ENCODE data around the gene NEU1.
A peak's percentile ranks its signal among the peaks of the same experiment; 100 is the strongest.

The NEU1 gene

DNA sequence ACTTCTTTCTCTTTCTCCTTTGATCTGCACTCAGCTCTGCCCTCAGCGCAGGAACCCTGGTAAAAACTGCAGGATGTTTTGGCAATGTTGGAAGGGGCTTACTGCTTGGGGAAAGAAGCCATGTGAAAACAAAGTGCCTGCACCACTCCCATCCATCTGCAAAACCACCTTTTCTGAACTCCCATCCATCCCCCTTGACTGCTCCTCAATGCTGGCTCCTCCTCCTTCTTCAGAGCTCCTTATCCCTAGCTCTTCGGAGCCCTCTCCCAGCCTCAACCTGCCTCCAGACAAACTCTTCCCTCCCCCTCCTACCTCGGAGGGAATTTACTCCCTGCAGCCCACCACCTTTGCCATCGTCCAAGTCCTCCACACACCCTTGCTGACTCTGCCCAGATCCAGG lies 43.5 kb upstream of the NEU1 start:
- no peaks in the 10 kb centered on the region for H3K36me3 ChIP-seq (ENCODE audit: control insufficient read depth, insufficient read depth, low read length)
- no peak overlapping the region for H3K4me3 ChIP-seq (replicated peaks; ENCODE audit: low read depth, low read length)
- TF ChIP-seq, protein P1, sequence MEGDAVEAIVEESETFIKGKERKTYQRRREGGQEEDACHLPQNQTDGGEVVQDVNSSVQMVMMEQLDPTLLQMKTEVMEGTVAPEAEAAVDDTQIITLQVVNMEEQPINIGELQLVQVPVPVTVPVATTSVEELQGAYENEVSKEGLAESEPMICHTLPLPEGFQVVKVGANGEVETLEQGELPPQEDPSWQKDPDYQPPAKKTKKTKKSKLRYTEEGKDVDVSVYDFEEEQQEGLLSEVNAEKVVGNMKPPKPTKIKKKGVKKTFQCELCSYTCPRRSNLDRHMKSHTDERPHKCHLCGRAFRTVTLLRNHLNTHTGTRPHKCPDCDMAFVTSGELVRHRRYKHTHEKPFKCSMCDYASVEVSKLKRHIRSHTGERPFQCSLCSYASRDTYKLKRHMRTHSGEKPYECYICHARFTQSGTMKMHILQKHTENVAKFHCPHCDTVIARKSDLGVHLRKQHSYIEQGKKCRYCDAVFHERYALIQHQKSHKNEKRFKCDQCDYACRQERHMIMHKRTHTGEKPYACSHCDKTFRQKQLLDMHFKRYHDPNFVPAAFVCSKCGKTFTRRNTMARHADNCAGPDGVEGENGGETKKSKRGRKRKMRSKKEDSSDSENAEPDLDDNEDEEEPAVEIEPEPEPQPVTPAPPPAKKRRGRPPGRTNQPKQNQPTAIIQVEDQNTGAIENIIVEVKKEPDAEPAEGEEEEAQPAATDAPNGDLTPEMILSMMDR (IDR thresholded peaks at IDR 0.05; ENCODE audit: insufficient read depth, low read length, poor library complexity, severe bottlenecking), result no peak
- no peaks in the 10 kb centered on the region for H3K27me3 ChIP-seq (replicated peaks; ENCODE audit: control insufficient read depth, insufficient read depth, low read length)
- no peak for DNase-seq (ENCODE audit: extremely low read depth, insufficient read length)

DNA sequence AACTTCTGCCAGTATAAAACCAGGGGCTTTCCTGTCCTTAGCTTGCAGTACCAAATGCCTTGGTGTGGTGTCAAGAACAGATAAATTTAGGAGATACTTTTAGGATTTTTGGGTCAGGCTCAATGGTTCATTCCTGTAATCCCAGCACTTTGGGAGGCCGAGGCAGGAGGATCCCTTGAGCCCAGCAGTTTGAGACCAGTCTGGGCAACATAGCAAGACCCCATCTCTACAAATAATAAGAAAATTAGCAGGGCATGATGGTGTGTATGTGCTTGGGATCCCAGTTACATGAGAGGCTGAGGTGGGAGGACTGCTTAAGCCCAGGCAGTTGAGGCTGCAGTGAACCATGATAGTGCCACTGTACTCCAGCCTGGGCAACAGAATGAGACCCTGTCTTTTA lies 42.4 kb upstream of the NEU1 start:
- H3K4me3 ChIP-seq (replicated peaks; ENCODE audit: low read depth, low read length), result no peak overlapping the region
- DNase-seq (ENCODE audit: extremely low read depth, insufficient read length), result no peak
- no peaks in the 10 kb centered on the region for H3K36me3 ChIP-seq (ENCODE audit: control insufficient read depth, insufficient read depth, low read length)
- TF ChIP-seq, protein P1 (IDR thresholded peaks at IDR 0.05; ENCODE audit: insufficient read depth, low read length, poor library complexity, severe bottlenecking), result no peak
- no peaks in the 10 kb centered on the region for H3K27me3 ChIP-seq (replicated peaks; ENCODE audit: control insufficient read depth, insufficient read depth, low read length)

DNA sequence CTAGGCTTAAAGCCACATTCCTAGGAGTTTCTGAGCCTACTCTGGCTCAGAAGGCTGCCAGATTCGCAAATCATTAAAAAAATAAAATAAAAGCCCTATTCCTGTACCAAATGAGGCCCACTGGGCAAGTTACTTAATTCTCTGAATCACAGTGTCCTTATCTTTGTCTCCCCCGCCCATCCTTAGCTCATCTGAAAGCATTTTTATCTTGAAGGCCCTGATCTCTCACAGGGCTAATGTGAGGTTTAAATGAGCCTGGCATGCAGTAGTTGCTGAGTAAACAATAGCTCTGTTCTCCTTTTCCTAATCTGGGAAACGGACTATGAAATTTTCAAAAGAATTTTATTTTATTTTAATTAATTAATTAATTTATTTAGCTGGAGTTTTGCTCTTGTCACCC lies 41.3 kb upstream of the NEU1 start:
- TF ChIP-seq, protein P1 (IDR thresholded peaks at IDR 0.05; ENCODE audit: insufficient read depth, low read length, poor library complexity, severe bottlenecking), result no peak
- DNase-seq (ENCODE audit: extremely low read depth, insufficient read length), result no peak
- H3K4me3 ChIP-seq (replicated peaks; ENCODE audit: low read depth, low read length), result no peak overlapping the region
- H3K27me3 ChIP-seq (replicated peaks; ENCODE audit: control insufficient read depth, insufficient read depth, low read length), result no peaks in the 10 kb centered on the region
- no peaks in the 10 kb centered on the region; the same call in 1 of the 2 replicates for H3K36me3 ChIP-seq (ENCODE audit: control insufficient read depth, insufficient read depth, low read length)

DNA sequence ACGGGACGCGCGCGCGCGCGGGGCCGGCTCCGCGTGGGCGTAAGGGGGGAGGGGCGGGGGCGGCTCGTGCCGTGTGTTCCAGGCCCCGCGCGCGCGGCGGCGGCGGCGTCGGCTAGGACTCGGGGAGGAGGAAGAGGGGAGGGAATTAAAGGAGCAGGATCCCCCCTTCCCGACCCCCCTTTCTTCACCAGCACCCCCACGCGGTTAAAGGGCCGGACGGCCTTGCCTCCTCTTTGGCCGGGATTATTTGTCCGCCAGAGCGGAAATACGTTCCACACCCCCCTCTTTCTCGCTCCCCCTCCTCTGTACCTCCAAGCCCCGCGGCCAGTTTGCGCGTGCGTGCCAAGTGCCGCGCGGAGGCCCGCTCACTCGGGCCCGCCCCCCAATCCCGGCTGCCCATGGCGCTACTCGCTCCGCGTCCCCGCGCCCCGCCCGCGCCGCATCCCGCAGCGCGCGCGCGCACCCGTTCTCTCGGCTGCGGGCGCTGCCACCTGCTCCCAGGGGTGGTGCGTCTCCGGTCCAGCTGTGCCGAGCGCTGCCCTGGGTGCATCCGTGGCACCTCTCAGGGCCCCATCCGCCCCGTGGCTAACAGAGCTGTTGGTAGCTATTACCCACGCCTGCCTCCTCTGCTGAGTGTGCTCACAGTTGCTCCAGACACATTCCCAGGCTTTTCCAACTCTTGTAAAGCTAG lies 39.5 kb upstream of the NEU1 start, which contains the start of gene ZBTB12:
TSS of gene ZBTB12 (minus strand) at position 134 of the 691 bp plus-strand sequence. CDS start 781 bp downstream, outside the sequence.
- H3K36me3 ChIP-seq (ENCODE audit: control insufficient read depth, insufficient read depth, low read length), result no peaks in the 10 kb centered on the region; the same call in 1 of the 2 replicates
- no peaks in the 10 kb centered on the region for H3K27me3 ChIP-seq (replicated peaks; ENCODE audit: control insufficient read depth, insufficient read depth, low read length)
- DNase-seq (ENCODE audit: extremely low read depth, insufficient read length), result peak; percentile 91
- TF ChIP-seq, protein P1 (IDR thresholded peaks at IDR 0.05; ENCODE audit: insufficient read depth, low read length, poor library complexity, severe bottlenecking), result no peak
- H3K4me3 ChIP-seq (replicated peaks; ENCODE audit: low read depth, low read length), result peak within 1 kb of the TSS; percentile 62

DNA sequence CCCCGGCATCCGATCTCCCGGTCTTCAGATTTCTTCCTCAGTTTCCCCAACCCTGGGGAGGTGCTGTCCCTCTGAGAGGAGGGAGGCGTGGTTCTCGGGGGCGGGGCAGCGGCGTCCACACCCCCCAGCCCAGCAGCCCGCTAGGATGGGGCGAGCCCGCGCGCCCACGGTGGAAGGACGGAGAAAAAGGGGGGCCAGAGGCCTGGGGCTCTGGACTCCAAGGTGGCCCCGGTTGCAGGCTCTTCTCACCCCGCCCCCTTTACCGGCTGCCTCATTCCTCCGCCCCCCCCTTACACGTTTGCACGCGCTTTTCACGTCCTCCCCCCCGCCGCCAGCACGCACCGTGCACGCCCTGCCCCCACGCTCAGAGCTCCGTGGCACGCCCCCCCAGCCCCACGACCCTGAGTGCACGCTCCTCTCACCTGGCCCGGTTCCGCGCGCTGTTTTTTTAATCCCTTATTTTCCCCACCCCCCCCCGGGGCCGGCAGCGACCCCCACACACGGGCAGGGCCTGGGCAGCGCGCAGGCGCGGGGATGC lies 38.9 kb upstream of the NEU1 start:
- DNase-seq (ENCODE audit: extremely low read depth, insufficient read length), result peak; percentile 72
- Histone ChIP-seq H3K4me3 (replicated peaks; ENCODE audit: low read depth, low read length) (peak overlapping the region; percentile 62), H3K36me3 (ENCODE audit: control insufficient read depth, insufficient read depth, low read length) (no peaks in the 10 kb centered on the region; the same call in 1 of the 2 replicates), H3K27me3 (replicated peaks; ENCODE audit: control insufficient read depth, insufficient read depth, low read length) (no peaks in the 10 kb centered on the region)
- TF ChIP-seq, protein P1 (IDR thresholded peaks at IDR 0.05; ENCODE audit: insufficient read depth, low read length, poor library complexity, severe bottlenecking), result no peak

All from GM06990 (cell line).